Measurements from ENCODE around the gene OR8B12.

The OR8B12 gene

GRCh38 chr11:124582565-124582964, 39.1 kb upstream of the OR8B12 start:
- DNase-seq (ENCODE audit: low read depth), result no peak
- no peak for TF ChIP-seq CTCF (IDR thresholded peaks at IDR 0.05; ENCODE audit: insufficient read depth, low read depth, low read length, missing control alignments)
- H3K4me3 ChIP-seq (ENCODE audit: low read depth, low read length), result no peak overlapping the region

- H3K4me3 ChIP-seq (ENCODE audit: low read depth, low read length), result no peak overlapping the region
- no peak for TF ChIP-seq CTCF (IDR thresholded peaks at IDR 0.05; ENCODE audit: insufficient read depth, low read depth, low read length, missing control alignments)
- no peak for DNase-seq (ENCODE audit: low read depth)
Observed at GRCh38 chr11:124581817-124582216, 38.4 kb upstream of the OR8B12 start.

GRCh38 chr11:124578761-124579160, 35.3 kb upstream of the OR8B12 start:
- no peak for DNase-seq (ENCODE audit: low read depth)
- TF ChIP-seq CTCF (IDR thresholded peaks at IDR 0.05; ENCODE audit: insufficient read depth, low read depth, low read length, missing control alignments), result no peak
- no peak overlapping the region for H3K4me3 ChIP-seq (ENCODE audit: low read depth, low read length)

GRCh38 chr11:124577716-124578427, 34.4 kb upstream of the OR8B12 start:
- no peak for DNase-seq (ENCODE audit: low read depth)
- H3K4me3 ChIP-seq (ENCODE audit: low read depth, low read length), result no peak overlapping the region
- no peak for TF ChIP-seq CTCF (IDR thresholded peaks at IDR 0.05; ENCODE audit: insufficient read depth, low read depth, low read length, missing control alignments)

GRCh38 chr11:124570160-124570559, 26.7 kb upstream of the OR8B12 start:
- no peak for DNase-seq (ENCODE audit: low read depth)
- H3K4me3 ChIP-seq (ENCODE audit: low read depth, low read length), result no peak overlapping the region
- no peak for TF ChIP-seq CTCF (IDR thresholded peaks at IDR 0.05; ENCODE audit: insufficient read depth, low read depth, low read length, missing control alignments)

- TF ChIP-seq CTCF (IDR thresholded peaks at IDR 0.05; ENCODE audit: insufficient read depth, low read depth, low read length, missing control alignments), result no peak
- DNase-seq (ENCODE audit: low read depth), result no peak
Observed at GRCh38 chr11:124569697-124570096, 26.2 kb upstream of the OR8B12 start, which contains the start of gene OR8A1. Gene OR8A1 (plus strand): TSS chr11:124569997. CDS start chr11:124570120, 123 bp downstream.

GRCh38 chr11:124556828-124557227, 13.4 kb upstream of the OR8B12 start:
- TF ChIP-seq CTCF (IDR thresholded peaks at IDR 0.05; ENCODE audit: insufficient read depth, low read depth, low read length, missing control alignments), result no peak
- H3K4me3 ChIP-seq (ENCODE audit: low read depth, low read length), result no peak overlapping the region
- no peak for DNase-seq (ENCODE audit: low read depth)

More at GRCh38 chr11:124569697-124570096, 26.2 kb upstream of the OR8B12 start, which contains the start of gene OR8A1:
- no peak within 1 kb of the TSS for H3K4me3 ChIP-seq (ENCODE audit: low read depth, low read length)
